SK-N-MC (cell line): ENCODE measurements around the gene SYNJ2.

Experiments used
- FOXP2 ChIP-seq: optimal IDR thresholded peaks from 2 replicates; pipeline ENCODE3; 2011; ENCODE audit warnings: mild to moderate bottlenecking, moderate library complexity; ENCODE audit not compliant: insufficient read depth; ENCODE audit errors: extremely low read length, control extremely low read depth
- POLR2AphosphoS5 ChIP-seq: IDR thresholded peaks from 2 replicates; pipeline ENCODE4 v1.6.1; 2012; ENCODE audit warnings: mild to moderate bottlenecking, low read depth, low read length, borderline replicate concordance

GRCh38 chr6:158038291-158039177 lies 56.9 kb downstream of the SYNJ2 start:
- TF ChIP-seq POLR2AphosphoS5 = no peak
- no peak for TF ChIP-seq FOXP2
